ENCODE results near the gene DCLRE1C.

The DCLRE1C gene

GRCh38 chr10:14860791-14861190 lies 93.1 kb downstream of the DCLRE1C start:
- TF ChIP-seq, protein P1, sequence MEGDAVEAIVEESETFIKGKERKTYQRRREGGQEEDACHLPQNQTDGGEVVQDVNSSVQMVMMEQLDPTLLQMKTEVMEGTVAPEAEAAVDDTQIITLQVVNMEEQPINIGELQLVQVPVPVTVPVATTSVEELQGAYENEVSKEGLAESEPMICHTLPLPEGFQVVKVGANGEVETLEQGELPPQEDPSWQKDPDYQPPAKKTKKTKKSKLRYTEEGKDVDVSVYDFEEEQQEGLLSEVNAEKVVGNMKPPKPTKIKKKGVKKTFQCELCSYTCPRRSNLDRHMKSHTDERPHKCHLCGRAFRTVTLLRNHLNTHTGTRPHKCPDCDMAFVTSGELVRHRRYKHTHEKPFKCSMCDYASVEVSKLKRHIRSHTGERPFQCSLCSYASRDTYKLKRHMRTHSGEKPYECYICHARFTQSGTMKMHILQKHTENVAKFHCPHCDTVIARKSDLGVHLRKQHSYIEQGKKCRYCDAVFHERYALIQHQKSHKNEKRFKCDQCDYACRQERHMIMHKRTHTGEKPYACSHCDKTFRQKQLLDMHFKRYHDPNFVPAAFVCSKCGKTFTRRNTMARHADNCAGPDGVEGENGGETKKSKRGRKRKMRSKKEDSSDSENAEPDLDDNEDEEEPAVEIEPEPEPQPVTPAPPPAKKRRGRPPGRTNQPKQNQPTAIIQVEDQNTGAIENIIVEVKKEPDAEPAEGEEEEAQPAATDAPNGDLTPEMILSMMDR (IDR thresholded peaks at IDR 0.05; ENCODE audit: insufficient read depth, low read depth, low read length, missing control alignments) = no peak
- no peak for DNase-seq (ENCODE audit: low read depth)
- no peak overlapping the region for H3K4me3 ChIP-seq (ENCODE audit: low read depth, low read length)

GRCh38 chr10:14859775-14860174 lies 94.1 kb downstream of the DCLRE1C start:
- no peak for DNase-seq (ENCODE audit: low read depth)
- TF ChIP-seq, protein P1 (IDR thresholded peaks at IDR 0.05; ENCODE audit: insufficient read depth, low read depth, low read length, missing control alignments) = no peak
- no peak overlapping the region for H3K4me3 ChIP-seq (ENCODE audit: low read depth, low read length)

DNA sequence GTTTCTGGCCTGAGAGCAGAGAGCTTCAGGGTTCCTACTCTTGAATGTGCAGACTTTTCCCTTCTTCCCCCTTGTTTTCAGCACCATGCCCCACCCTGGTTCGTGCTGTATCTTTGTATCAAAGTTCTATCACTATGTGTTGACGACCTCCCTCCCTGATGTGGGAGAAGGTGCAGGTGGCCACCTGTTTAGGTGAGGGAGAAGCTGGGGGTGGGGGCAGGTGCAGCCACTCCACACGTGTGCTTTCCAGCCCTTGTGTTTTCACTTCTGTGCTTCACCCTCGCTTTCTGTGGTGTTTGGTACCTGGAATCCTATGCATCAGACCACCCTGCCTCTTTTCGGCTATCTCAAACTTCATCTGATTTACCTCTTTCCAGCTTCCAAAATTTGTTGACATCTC lies 94.9 kb downstream of the DCLRE1C start:
- DNase-seq (ENCODE audit: low read depth) = no peak
- TF ChIP-seq, protein P1 (IDR thresholded peaks at IDR 0.05; ENCODE audit: insufficient read depth, low read depth, low read length, missing control alignments) = no peak
- H3K4me3 ChIP-seq (ENCODE audit: low read depth, low read length) = no peak overlapping the region

- TF ChIP-seq, protein P1 (IDR thresholded peaks at IDR 0.05; ENCODE audit: insufficient read depth, low read depth, low read length, missing control alignments) = no peak
- H3K4me3 ChIP-seq (ENCODE audit: low read depth, low read length) = no peak overlapping the region
- DNase-seq (ENCODE audit: low read depth) = no peak
These were observed 95.4 kb downstream of the DCLRE1C start for GRCh38 chr10:14858338-14858960.

- TF ChIP-seq, protein P1 (IDR thresholded peaks at IDR 0.05; ENCODE audit: insufficient read depth, low read depth, low read length, missing control alignments) = no peak
- no peak for DNase-seq (ENCODE audit: low read depth)
These were observed 98.4 kb downstream of the DCLRE1C start for GRCh38 chr10:14855453-14855852.

DNA sequence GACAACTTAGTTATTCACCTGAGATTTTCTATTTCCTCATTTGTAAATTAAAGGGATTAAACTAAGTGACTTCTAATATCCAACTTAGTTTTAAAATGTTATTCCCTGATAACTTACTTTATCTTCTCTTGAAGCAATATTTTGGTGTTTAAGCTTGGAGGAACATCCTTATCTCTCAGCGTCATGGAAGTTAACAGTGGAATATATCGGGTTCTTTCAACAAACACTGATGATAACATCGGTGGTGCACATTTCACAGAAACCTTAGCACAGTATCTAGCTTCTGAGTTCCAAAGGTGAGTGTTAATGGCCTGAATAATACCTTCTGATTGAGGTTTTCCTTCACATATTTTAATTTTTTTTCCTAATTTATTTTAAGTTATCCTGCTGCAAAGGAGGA lies 101.7 kb downstream of the DCLRE1C start:
- TF ChIP-seq, protein P1 (IDR thresholded peaks at IDR 0.05; ENCODE audit: insufficient read depth, low read depth, low read length, missing control alignments) = no peak
- no peak overlapping the region for H3K4me3 ChIP-seq (ENCODE audit: low read depth, low read length)
- DNase-seq (ENCODE audit: low read depth) = no peak

More at GRCh38 chr10:14855453-14855852, 98.4 kb downstream of the DCLRE1C start:
- no peak overlapping the region for H3K4me3 ChIP-seq (ENCODE audit: low read depth, low read length)

Measured in GM12865 (cell line).